Measurements from ENCODE around the gene RECK. TPM values are rescaled to one million over a fixed set of nuclear protein-coding genes. Genes with fewer than 3 reads are reported as not detected.

Gene RECK
- total RNA-seq, 1 experiment from 2014 or later, result 13.2 TPM

DNA sequence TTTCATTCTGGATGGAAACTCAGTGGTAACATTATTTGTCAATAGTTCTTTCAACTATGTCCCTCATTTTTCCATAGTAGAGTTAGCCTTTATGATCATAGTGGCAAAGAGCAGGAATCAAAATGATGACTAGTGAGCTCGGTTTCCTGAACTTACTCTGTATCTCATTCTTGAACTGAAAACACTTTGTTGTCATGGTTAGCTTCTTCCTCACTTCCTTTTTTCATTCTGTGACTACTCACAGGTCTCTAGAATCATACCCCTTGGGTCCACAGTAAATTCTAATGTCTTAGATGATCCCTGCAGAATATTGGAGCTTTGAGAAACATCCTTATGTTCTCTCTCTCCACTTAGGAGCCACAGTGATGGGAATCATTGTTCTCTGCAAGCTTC lies 29.4 kb upstream of the RECK start:
- BruUV-seq (replicated peaks), result no TSS peak
- intact Hi-C loops (cut with micrococcal nuclease; ENCODE audit: unreplicated experiment) (no loop called here), in situ Hi-C loops (cut with HindIII; ENCODE audit: low pct_unique_long_range_greater_than_20kb, low sequenced_read_pairs) (no loop called here)
- ATAC-seq (no peak), DNase-seq (ENCODE audit: low read depth, low spot score) (no peak)
- Histone ChIP-seq H3K4me3 (ENCODE audit: low read depth in 2 of 2, low read length in 2 of 2) (no peak overlapping the region), H3K4me1 (ENCODE audit: control insufficient read depth, insufficient read depth, low read length) (no peaks in the 10 kb centered on the region), H3K27ac (ENCODE audit: low read length) (no peak overlapping the region), H3K36me3 (ENCODE audit: control insufficient read depth, insufficient read depth, low read length) (no peaks in the 10 kb centered on the region), H3K9me3 (ENCODE audit: control insufficient read depth, insufficient read depth, low read depth, low read length) (no peaks in the 10 kb centered on the region), H3K27me3 (ENCODE audit: control insufficient read depth, insufficient read depth, low read length) (peaks cover 73% of the 10 kb centered on the region)
- ChIA-PET CTCF (interaction anchor here (2.3 kb wide), 1 partner anchor 17 kb away, joined by 34 read pairs; no protein-coding TSS in a partner anchor), POLR2A (interaction anchor here (0.6 kb wide), 2 partner anchors 13 to 170 kb away, joined by 5 to 8 read pairs; no protein-coding TSS in a partner anchor)
- TF ChIP-seq, protein P1, sequence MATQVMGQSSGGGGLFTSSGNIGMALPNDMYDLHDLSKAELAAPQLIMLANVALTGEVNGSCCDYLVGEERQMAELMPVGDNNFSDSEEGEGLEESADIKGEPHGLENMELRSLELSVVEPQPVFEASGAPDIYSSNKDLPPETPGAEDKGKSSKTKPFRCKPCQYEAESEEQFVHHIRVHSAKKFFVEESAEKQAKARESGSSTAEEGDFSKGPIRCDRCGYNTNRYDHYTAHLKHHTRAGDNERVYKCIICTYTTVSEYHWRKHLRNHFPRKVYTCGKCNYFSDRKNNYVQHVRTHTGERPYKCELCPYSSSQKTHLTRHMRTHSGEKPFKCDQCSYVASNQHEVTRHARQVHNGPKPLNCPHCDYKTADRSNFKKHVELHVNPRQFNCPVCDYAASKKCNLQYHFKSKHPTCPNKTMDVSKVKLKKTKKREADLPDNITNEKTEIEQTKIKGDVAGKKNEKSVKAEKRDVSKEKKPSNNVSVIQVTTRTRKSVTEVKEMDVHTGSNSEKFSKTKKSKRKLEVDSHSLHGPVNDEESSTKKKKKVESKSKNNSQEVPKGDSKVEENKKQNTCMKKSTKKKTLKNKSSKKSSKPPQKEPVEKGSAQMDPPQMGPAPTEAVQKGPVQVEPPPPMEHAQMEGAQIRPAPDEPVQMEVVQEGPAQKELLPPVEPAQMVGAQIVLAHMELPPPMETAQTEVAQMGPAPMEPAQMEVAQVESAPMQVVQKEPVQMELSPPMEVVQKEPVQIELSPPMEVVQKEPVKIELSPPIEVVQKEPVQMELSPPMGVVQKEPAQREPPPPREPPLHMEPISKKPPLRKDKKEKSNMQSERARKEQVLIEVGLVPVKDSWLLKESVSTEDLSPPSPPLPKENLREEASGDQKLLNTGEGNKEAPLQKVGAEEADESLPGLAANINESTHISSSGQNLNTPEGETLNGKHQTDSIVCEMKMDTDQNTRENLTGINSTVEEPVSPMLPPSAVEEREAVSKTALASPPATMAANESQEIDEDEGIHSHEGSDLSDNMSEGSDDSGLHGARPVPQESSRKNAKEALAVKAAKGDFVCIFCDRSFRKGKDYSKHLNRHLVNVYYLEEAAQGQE (IDR thresholded peaks at IDR 0.05; ENCODE audit: insufficient read depth in 1 of 2, low read depth in 2 of 2, low read length in 1 of 2), result no peak
- TF ChIP-seq POLR2AphosphoS5 (IDR thresholded peaks at IDR 0.05; ENCODE audit: low read depth, low read length) (no peak), SIN3A (IDR thresholded peaks at IDR 0.05; ENCODE audit: borderline replicate concordance, insufficient read depth, low read depth, low read length) (no peak), TCF7L2 (IDR thresholded peaks at IDR 0.05; ENCODE audit: low read depth, low read length) (no peak)
- TF ChIP-seq, protein P2, sequence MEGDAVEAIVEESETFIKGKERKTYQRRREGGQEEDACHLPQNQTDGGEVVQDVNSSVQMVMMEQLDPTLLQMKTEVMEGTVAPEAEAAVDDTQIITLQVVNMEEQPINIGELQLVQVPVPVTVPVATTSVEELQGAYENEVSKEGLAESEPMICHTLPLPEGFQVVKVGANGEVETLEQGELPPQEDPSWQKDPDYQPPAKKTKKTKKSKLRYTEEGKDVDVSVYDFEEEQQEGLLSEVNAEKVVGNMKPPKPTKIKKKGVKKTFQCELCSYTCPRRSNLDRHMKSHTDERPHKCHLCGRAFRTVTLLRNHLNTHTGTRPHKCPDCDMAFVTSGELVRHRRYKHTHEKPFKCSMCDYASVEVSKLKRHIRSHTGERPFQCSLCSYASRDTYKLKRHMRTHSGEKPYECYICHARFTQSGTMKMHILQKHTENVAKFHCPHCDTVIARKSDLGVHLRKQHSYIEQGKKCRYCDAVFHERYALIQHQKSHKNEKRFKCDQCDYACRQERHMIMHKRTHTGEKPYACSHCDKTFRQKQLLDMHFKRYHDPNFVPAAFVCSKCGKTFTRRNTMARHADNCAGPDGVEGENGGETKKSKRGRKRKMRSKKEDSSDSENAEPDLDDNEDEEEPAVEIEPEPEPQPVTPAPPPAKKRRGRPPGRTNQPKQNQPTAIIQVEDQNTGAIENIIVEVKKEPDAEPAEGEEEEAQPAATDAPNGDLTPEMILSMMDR (IDR thresholded peaks at IDR 0.05), result no peak

DNA sequence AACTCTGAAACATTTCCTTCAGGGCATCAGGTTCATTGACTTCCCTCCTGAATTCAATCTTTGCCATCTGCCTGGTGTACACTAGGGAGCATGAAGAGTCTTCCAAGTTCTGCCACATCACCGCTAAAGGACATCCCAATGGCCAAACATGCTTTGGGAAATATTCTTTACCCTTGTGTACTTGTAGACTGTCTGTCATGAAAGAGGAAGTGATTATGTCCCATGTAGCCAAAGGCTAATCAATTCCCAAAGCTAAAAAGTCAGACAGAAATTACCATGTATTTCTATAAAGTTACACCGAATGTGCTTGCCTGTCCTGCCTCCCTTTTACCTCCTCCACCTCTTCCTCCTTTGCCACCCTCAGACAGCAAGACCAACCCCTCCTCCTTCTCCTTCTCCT lies 28.9 kb upstream of the RECK start:
- DNase-seq (ENCODE audit: low read depth, low spot score), result no peak
- no TSS peak for BruUV-seq (replicated peaks)
- Histone ChIP-seq H3K27me3 (ENCODE audit: control insufficient read depth, insufficient read depth, low read length) (peaks cover 74% of the 10 kb centered on the region), H3K4me1 (ENCODE audit: control insufficient read depth, insufficient read depth, low read length) (no peaks in the 10 kb centered on the region), H3K9me3 (ENCODE audit: control insufficient read depth, insufficient read depth, low read depth, low read length) (no peaks in the 10 kb centered on the region), H3K36me3 (ENCODE audit: control insufficient read depth, insufficient read depth, low read length) (no peaks in the 10 kb centered on the region), H3K27ac (ENCODE audit: low read length) (no peak overlapping the region), H3K4me3 (ENCODE audit: low read depth in 2 of 2, low read length in 2 of 2) (no peak overlapping the region)
- no peak for ATAC-seq
- TF ChIP-seq POLR2AphosphoS5 (IDR thresholded peaks at IDR 0.05; ENCODE audit: low read depth, low read length), result no peak
- TF ChIP-seq, protein P1 (IDR thresholded peaks at IDR 0.05; ENCODE audit: insufficient read depth in 1 of 2, low read depth in 2 of 2, low read length in 1 of 2), result no peak
- no peak for TF ChIP-seq TCF7L2 (IDR thresholded peaks at IDR 0.05; ENCODE audit: low read depth, low read length)
- TF ChIP-seq SIN3A (IDR thresholded peaks at IDR 0.05; ENCODE audit: borderline replicate concordance, insufficient read depth, low read depth, low read length), result no peak
- TF ChIP-seq, protein P2 (IDR thresholded peaks at IDR 0.05), result no peak
- ChIA-PET POLR2A (interaction anchor here (0.6 kb wide), 2 partner anchors 13 to 170 kb away, joined by 5 to 8 read pairs; no protein-coding TSS in a partner anchor), CTCF (interaction anchor here (0.6 to 2.3 kb wide), 15 partner anchors 8 to 182 kb away, joined by 3 to 34 read pairs (median 4); partner anchors contain the start of gene RECK)
- intact Hi-C loops (cut with micrococcal nuclease; ENCODE audit: unreplicated experiment) (no loop called here), in situ Hi-C loops (cut with HindIII; ENCODE audit: low pct_unique_long_range_greater_than_20kb, low sequenced_read_pairs) (no loop called here)
